Activated naive CD4-positive, alpha-beta T cell treated with anti-CD3 and anti-CD28 coated beads, Interleukin-2, amount 10 ng/mL, durations not matched to agents 7 days and 5 days (primary cell): ENCODE data around the gene PCYT1A.
"Not testable (repeated sequence)": the region's sequence is repeated elsewhere in the genome, so short reads cannot be mapped to it uniquely, and the experiment has no call there.

Experiments used
- CTCF ChIA-PET: fragments of 350-600 bp; sonication (Branson Sonifier 250); formaldehyde crosslinking; loops from one replicate; lab custom pipeline; 2021; ENCODE audit warnings: antibody characterized with exemption; lab: Charles Lee
- DNase-seq: peaks from one replicate; pipeline ENCODE4 v3.0.0-alpha.2; 2020
- H3K27ac Mint-ChIP-seq: one replicate; pipeline ENCODE4 v1.8.0; 2021; ENCODE audit warnings: mild to moderate bottlenecking, moderate library complexity, mixed read lengths
- H3K27me3 Mint-ChIP-seq: one replicate; pipeline ENCODE4 v1.8.0; 2021; ENCODE audit warnings: mild to moderate bottlenecking, mixed read lengths
- H3K36me3 Mint-ChIP-seq: one replicate; pipeline ENCODE4 v1.8.0; 2021; ENCODE audit warnings: mixed read lengths
- H3K4me1 Mint-ChIP-seq: one replicate; pipeline ENCODE4 v1.8.0; 2021; ENCODE audit warnings: mixed read lengths
- H3K4me3 Mint-ChIP-seq: one replicate; pipeline ENCODE4 v1.8.0; 2021; ENCODE audit warnings: mild to moderate bottlenecking, moderate library complexity, mixed read lengths
- H3K9me3 Mint-ChIP-seq: one replicate; pipeline ENCODE4 v1.8.0; 2021; ENCODE audit warnings: mixed read lengths

The PCYT1A gene

GRCh38 chr3:196272826-196273225, 14.7 kb downstream of the PCYT1A start:
- Mint-ChIP-seq H3K27ac (peak overlapping the region; percentile 92), H3K4me1 (peaks cover 64% of the 10 kb centered on the region), H3K9me3 (no peaks in the 10 kb centered on the region), H3K4me3 (no peak overlapping the region), H3K36me3 (peaks cover 48% of the 10 kb centered on the region), H3K27me3 (no peaks in the 10 kb centered on the region)
- CTCF ChIA-PET = interaction anchor here (1.7 kb wide), 1 partner anchor 256 kb away, joined by 5 read pairs; no protein-coding TSS in a partner anchor
- DNase-seq = no peak

DNA sequence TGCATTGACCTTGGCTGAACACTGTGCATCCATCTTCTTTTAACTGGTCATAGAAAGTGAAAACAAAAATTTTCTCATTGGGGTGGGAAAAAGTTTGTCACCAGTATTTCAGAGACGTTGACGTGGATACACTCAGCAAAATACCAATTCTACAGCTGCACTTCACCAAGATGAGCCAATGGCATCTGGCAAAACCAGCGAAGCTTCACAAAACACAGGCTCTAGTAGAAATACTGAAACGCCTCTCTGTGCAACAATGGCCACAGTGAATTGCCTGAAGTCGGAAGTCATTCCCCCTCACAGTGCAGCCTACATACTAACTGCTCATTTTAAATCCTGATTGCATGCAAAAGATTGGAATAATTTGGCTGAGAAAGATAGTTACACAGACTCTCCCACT, 17.0 kb downstream of the PCYT1A start:
- CTCF ChIA-PET = no interaction called here
- Mint-ChIP-seq H3K27ac (no peak overlapping the region), H3K9me3 (no peaks in the 10 kb centered on the region), H3K27me3 (no peaks in the 10 kb centered on the region), H3K4me3 (no peak overlapping the region), H3K4me1 (peaks cover 52% of the 10 kb centered on the region), H3K36me3 (peaks cover 48% of the 10 kb centered on the region)
- DNase-seq = no peak

DNA sequence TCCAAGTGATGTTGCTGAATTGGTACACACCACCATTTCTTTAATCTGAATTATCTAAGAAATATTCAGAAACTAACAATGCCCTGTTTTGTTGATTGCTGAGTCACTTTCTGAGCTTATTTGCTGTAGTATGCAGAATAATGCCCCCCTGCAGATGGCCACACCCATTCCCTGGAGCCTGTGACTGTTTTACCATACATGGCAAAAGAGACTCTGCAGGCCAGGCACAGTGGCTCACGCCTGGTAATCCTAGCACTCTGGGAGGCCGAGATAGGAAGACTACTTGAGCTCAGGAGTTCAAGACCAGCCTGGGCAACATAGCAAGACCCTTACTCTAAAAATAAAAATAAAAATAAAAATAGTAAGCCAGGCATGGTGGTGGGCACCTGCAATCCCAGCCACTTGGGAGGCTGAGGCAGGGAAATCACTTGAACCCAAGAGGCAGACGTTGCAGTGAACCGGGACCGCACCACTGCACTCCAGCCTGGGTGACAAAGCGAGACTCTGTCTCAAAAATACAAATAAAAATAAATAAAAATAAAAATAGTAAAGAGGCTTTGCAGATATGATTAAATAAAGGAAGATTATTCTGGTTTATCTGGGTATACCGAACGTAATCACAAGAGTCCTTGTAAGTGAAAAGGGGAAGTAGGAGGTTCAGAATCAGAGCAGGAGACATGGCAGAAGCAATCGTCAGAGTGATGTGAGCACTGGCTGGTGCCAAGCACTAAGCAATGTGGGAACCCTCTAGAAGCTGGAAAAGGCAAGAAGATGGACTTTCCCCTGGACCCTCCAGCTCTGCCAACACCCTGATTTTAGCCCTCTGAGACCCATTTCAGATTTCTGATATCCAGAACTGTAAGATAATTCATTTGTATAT, 19.0 kb downstream of the PCYT1A start:
- no peaks in the 10 kb centered on the region for H3K27me3 Mint-ChIP-seq
- no peak overlapping the region for H3K4me3 Mint-ChIP-seq
- DNase-seq = no peak
- peaks cover 50% of the 10 kb centered on the region for H3K36me3 Mint-ChIP-seq
- H3K4me1 Mint-ChIP-seq = peaks cover 32% of the 10 kb centered on the region
- CTCF ChIA-PET = no interaction called here
- peak overlapping the region; percentile 17 for H3K27ac Mint-ChIP-seq
- no peaks in the 10 kb centered on the region for H3K9me3 Mint-ChIP-seq

- Mint-ChIP-seq H3K36me3 (peaks cover 41% of the 10 kb centered on the region), H3K9me3 (no peaks in the 10 kb centered on the region), H3K27ac (no peak overlapping the region), H3K4me1 (peaks cover 4% of the 10 kb centered on the region), H3K27me3 (no peaks in the 10 kb centered on the region), H3K4me3 (no peak overlapping the region)
- CTCF ChIA-PET = interaction anchor here (2.4 kb wide), 1 partner anchor 11 kb away, joined by 11 read pairs; no protein-coding TSS in a partner anchor
- DNase-seq = no peak
Measured at GRCh38 chr3:196263819-196264218, 23.7 kb downstream of the PCYT1A start.

- Mint-ChIP-seq H3K4me3 (no peak overlapping the region), H3K9me3 (no peaks in the 10 kb centered on the region), H3K27ac (no peak overlapping the region), H3K36me3 (peaks cover 42% of the 10 kb centered on the region), H3K4me1 (no peaks in the 10 kb centered on the region), H3K27me3 (no peaks in the 10 kb centered on the region)
- DNase-seq = no peak
- CTCF ChIA-PET = no interaction called here
Measured at GRCh38 chr3:196260784-196261183, 26.7 kb downstream of the PCYT1A start.

DNA sequence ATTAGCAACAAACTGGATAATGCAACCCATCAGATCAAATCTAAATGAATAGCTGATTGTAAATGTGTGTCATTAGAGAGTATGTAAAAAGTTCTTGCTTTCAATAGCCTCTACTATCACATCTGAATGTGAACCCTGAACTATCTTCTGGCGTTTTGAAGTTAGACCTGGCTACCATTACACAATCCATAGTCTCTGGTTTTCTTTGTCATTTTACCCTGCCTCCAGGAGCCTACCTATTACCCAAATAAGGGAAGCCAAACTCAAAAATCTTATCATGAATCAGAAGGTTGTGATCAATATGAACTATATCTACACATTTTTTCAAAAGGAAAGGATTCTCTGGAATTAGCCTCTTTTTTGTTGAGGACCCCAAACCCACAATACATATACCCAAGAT, 31.8 kb downstream of the PCYT1A start:
- peaks cover 4% of the 10 kb centered on the region for H3K4me1 Mint-ChIP-seq
- no peak for DNase-seq
- no peak overlapping the region for H3K27ac Mint-ChIP-seq
- no peak overlapping the region for H3K4me3 Mint-ChIP-seq
- no peaks in the 10 kb centered on the region for H3K27me3 Mint-ChIP-seq
- peaks cover 36% of the 10 kb centered on the region for H3K36me3 Mint-ChIP-seq
- CTCF ChIA-PET = interaction anchor here (1.2 to 5.4 kb wide), 4 partner anchors 10 to 273 kb away, joined by 5 to 46 read pairs (median 14); no protein-coding TSS in a partner anchor
- peaks cover under 1% of the 10 kb centered on the region for H3K9me3 Mint-ChIP-seq

DNA sequence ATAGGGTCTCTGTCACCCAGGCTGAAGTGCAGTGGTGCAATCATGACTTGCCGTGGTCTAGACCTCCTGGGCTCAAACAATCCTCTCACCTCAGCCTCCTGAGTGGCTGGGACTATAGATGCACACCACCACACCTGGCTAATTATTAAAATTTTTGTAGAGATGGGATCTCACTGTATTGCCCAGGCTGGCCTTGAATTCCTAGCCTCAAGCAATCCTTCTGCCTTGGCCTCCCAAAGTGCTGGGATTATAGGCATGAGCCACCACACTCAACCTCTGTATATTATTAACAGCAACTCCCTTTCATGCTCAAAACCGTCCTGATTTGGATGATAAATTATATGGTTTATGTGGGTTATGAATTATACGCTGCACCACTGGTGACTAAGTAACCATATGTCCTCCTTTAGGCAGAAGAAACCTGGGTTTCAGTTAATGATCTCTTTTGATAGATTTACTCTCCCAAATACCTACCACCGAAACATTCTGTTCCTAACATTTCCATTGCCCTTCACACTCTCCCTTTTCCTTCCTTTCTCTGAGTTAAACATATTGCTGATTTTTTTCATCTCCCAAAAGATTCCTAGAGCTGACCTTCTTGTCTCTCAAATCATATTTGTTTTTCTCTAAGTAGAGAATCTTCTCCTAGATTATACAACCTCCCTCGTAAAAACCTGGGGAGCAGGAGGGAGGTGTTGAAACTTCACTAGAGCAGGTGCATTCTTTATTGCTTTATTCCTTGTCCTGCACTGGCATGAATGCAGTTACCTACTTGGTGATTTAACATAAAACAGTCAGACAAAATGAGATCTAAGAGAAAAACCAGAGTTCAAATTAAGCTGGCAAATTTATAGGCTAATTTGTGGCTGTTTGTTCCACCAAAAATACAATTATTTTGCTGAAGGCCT, 32.9 kb downstream of the PCYT1A start:
- Mint-ChIP-seq H3K36me3 (peaks cover 34% of the 10 kb centered on the region), H3K4me3 (no peak overlapping the region)

DNA sequence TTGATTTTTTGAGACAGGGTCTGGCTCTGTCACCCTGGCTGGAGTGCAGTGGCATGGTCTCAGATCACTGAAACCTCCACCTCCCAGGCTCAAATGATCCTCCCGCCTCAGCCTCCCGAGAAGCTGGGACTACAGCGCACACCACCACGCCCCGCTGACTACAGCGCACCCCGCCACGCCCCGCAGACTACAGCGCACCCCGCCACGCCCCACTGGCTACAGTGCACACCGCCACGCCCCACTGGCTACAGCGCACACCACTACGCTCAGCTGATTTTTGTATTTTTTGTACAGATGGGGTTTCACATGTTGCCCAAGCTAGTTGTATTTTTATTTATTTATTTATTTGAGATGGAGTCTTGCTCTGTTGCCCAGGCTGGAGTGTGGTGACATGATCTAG, 35.6 kb downstream of the PCYT1A start:
- Mint-ChIP-seq H3K36me3 (peaks cover 38% of the 10 kb centered on the region), H3K4me3 (no peak overlapping the region), H3K27me3 (no peaks in the 10 kb centered on the region), H3K9me3 (peaks cover 4% of the 10 kb centered on the region), H3K4me1 (peaks cover 5% of the 10 kb centered on the region), H3K27ac (peak overlapping the region; percentile 24)
- CTCF ChIA-PET = interaction anchor here (0.7 to 5.4 kb wide), 4 partner anchors 11 to 271 kb away, joined by 3 to 46 read pairs (median 8); no protein-coding TSS in a partner anchor
- DNase-seq = no peak

More for the DNA sequence above, 32.9 kb downstream of the PCYT1A start:
- H3K4me1 Mint-ChIP-seq = peaks cover 4% of the 10 kb centered on the region
- no peak for DNase-seq
- CTCF ChIA-PET = interaction anchor here (0.7 to 5.4 kb wide), 6 partner anchors 8 to 274 kb away, joined by 5 to 46 read pairs (median 10); no protein-coding TSS in a partner anchor
- no peaks in the 10 kb centered on the region for H3K27me3 Mint-ChIP-seq
- peaks cover 4% of the 10 kb centered on the region for H3K9me3 Mint-ChIP-seq
- no peak overlapping the region for H3K27ac Mint-ChIP-seq

DNA sequence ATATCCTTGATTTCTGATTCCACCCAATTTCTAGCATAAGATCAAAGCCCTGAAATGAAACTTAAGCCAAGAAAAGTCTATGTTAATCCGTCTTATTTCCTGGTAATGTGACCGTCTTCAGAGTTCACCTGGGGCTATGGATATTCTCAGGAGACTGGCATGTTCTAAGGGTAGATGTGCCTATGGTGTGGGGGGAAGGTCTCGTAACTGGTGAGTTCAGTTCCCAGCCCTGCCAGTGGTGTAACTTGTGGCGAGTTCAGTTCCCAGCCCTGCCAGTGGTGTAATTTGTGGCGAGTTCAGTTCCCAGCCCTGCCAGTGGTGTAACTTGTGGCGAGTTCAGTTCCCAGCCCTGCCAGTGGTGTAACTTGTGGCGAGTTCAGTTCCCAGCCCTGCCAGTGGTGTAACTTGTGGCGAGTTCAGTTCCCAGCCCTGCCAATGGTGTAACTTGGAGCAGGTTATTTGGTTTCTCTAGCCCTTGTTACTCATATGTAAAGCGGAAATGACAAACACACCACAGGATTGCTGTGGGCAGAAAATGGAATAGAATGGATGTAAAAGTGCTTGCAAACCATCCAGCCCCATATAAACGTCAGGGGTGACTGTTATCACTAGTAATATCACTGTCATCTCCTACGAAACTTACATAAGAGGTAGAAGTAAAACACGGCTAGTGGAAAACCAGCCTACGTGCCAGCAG, 40.8 kb downstream of the PCYT1A start:
- peaks cover 4% of the 10 kb centered on the region for H3K9me3 Mint-ChIP-seq
- peaks cover 50% of the 10 kb centered on the region for H3K36me3 Mint-ChIP-seq
- no peaks in the 10 kb centered on the region for H3K27me3 Mint-ChIP-seq
- H3K4me1 Mint-ChIP-seq = peaks cover 2% of the 10 kb centered on the region
- no peak for DNase-seq
- H3K4me3 Mint-ChIP-seq = no peak overlapping the region
- H3K27ac Mint-ChIP-seq = no peak overlapping the region
- CTCF ChIA-PET = interaction anchor here (0.7 kb wide), 1 partner anchor 59 kb away, joined by 3 read pairs; no protein-coding TSS in a partner anchor

GRCh38 chr3:196244166-196244565, 43.4 kb downstream of the PCYT1A start:
- H3K27ac Mint-ChIP-seq, H3K9me3 Mint-ChIP-seq, DNase-seq, H3K4me1 Mint-ChIP-seq, H3K4me3 Mint-ChIP-seq, H3K27me3 Mint-ChIP-seq, CTCF ChIA-PET: not testable (repeated sequence)
- H3K36me3 Mint-ChIP-seq = peaks cover 52% of the 10 kb centered on the region

DNA sequence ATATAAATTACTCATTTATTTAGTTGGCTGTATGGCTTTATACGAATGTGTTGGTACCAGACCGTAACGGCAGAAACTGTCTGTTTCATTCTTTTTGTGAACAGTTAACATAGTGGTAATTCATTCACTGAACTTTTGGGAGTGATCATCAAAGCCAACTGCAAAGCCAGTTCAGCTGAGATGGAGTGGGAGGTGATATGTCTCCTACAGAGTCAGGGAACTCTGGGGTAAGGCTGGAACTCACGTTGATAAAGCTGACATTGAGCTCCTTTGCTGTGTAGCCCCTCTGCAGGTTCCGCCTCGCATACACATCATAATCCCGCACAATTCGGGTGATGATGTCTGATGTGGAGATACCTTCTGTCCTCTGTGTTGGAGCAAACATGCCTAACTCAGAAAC, 45.8 kb downstream of the PCYT1A start:
- Mint-ChIP-seq H3K36me3 (peaks cover 58% of the 10 kb centered on the region), H3K9me3 (no peaks in the 10 kb centered on the region), H3K27ac (no peak overlapping the region), H3K27me3 (no peaks in the 10 kb centered on the region), H3K4me1 (peaks cover 4% of the 10 kb centered on the region), H3K4me3 (no peak overlapping the region)
- CTCF ChIA-PET = interaction anchor here (0.6 kb wide), 1 partner anchor 167 kb away, joined by 3 read pairs; no protein-coding TSS in a partner anchor
- DNase-seq = no peak

DNA sequence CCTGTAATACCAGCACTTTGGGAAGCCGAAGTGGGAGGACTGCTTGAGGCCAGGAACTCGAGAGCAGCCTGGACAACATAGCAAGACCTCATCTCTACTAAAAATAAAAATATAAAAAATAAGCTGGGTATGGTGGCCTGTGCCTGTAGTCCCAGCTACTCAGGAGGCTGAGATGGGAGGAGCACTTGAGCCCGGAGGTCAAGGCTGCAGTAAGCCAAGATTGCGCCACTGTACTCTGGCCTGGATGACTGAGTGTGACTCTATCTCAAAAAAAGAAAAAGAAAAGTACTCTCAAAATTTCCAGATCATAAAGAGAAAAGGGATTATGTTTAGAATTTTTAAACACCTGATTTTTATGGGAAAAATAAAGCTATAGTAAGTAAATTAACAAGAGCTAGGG, 47.1 kb downstream of the PCYT1A start:
- H3K27ac Mint-ChIP-seq = peak overlapping the region; percentile 19
- H3K4me3 Mint-ChIP-seq = no peak overlapping the region
- H3K9me3 Mint-ChIP-seq = no peaks in the 10 kb centered on the region
- peaks cover 51% of the 10 kb centered on the region for H3K36me3 Mint-ChIP-seq
- no peak for DNase-seq
- peaks cover 4% of the 10 kb centered on the region for H3K4me1 Mint-ChIP-seq
- no peaks in the 10 kb centered on the region for H3K27me3 Mint-ChIP-seq
- CTCF ChIA-PET = interaction anchor here (1.6 kb wide), 1 partner anchor 13 kb away, joined by 3 read pairs; no protein-coding TSS in a partner anchor
